Esophagus muscularis mucosa (tissue), 3 donors: ENCODE measurements around the gene ANKRD44.

ENCODE experiments used
- CTCF ChIP-seq, 3 experiments: fragments of 200-600 bp in 2 of 3; fragments of 450-650 bp in 1 of 3; sonication (generic) in 2 of 3; IDR thresholded peaks; one replicate each; pipeline ENCODE4 v1.5.1; 2017 to 2019; ENCODE audit warnings: antibody characterized with exemption in 3 of 3, mild to moderate bottlenecking in 2 of 3, moderate library complexity in 1 of 3
- POLR2AphosphoS5 ChIP-seq, 2 donors: sonication (generic); formaldehyde crosslinking; IDR thresholded peaks; one replicate each; pipeline ENCODE4 v1.6.1; 2017; ENCODE audit warnings: antibody characterized with exemption in 2 of 2

GRCh38 chr2:196962325-196962724 lies 348.3 kb downstream of the ANKRD44 start:
- TF ChIP-seq POLR2AphosphoS5 (IDR thresholded peaks at IDR 0.05): no peak
- no peak for TF ChIP-seq CTCF (IDR thresholded peaks at IDR 0.05)
